Fibroblast of skin of abdomen (primary cell): ENCODE results near the gene FRMD5.

Experiments used
- DNase-seq: peaks from one replicate; pipeline ENCODE4 v3.0.0-alpha.2; 2013

The FRMD5 gene

GRCh38 chr15:43922021-43922420, 273.1 kb downstream of the FRMD5 start:
- no peak for DNase-seq

- peak; percentile 53 for DNase-seq
These were observed 274.3 kb downstream of the FRMD5 start for GRCh38 chr15:43920815-43921214.

GRCh38 chr15:43920254-43920600, 274.8 kb downstream of the FRMD5 start:
- DNase-seq: no peak

GRCh38 chr15:43919540-43920253, 275.4 kb downstream of the FRMD5 start:
- no peak for DNase-seq

- DNase-seq: no peak
These were observed 276.4 kb downstream of the FRMD5 start for GRCh38 chr15:43918717-43919116.

- DNase-seq: no peak
These were observed 278.8 kb downstream of the FRMD5 start for GRCh38 chr15:43916326-43916660.

GRCh38 chr15:43915631-43916325, 279.3 kb downstream of the FRMD5 start:
- DNase-seq: no peak

- DNase-seq: no peak
These were observed 281.1 kb downstream of the FRMD5 start for GRCh38 chr15:43913941-43914340.

- peak; percentile 95 for DNase-seq
These were observed 281.9 kb downstream of the FRMD5 start for GRCh38 chr15:43913026-43913780.

- DNase-seq: no peak
These were observed 282.9 kb downstream of the FRMD5 start for GRCh38 chr15:43912208-43912607.

- DNase-seq: peak; percentile 93
These were observed 283.8 kb downstream of the FRMD5 start for GRCh38 chr15:43911235-43911781.

GRCh38 chr15:43908516-43909050, 286.5 kb downstream of the FRMD5 start:
- DNase-seq: no peak

- DNase-seq: no peak
These were observed 289.3 kb downstream of the FRMD5 start for GRCh38 chr15:43905755-43906154.

GRCh38 chr15:43903864-43904290, 291.2 kb downstream of the FRMD5 start:
- peak; percentile 66 for DNase-seq

GRCh38 chr15:43901495-43901894, 293.6 kb downstream of the FRMD5 start:
- no peak for DNase-seq

- DNase-seq: no peak
These were observed 294.1 kb downstream of the FRMD5 start for GRCh38 chr15:43900996-43901395.

- no peak for DNase-seq
These were observed 295.1 kb downstream of the FRMD5 start for GRCh38 chr15:43899928-43900327.

- no peak for DNase-seq
These were observed 296.2 kb downstream of the FRMD5 start for GRCh38 chr15:43898891-43899290.

GRCh38 chr15:43896543-43896942, 298.5 kb downstream of the FRMD5 start:
- no peak for DNase-seq

- no peak for DNase-seq
These were observed 299.5 kb downstream of the FRMD5 start for GRCh38 chr15:43895586-43895985.

GRCh38 chr15:43893956-43894355, 301.1 kb downstream of the FRMD5 start:
- DNase-seq: no peak

- DNase-seq: no peak
These were observed 306.0 kb downstream of the FRMD5 start for GRCh38 chr15:43889042-43889441.

- no peak for DNase-seq
These were observed 307.2 kb downstream of the FRMD5 start for GRCh38 chr15:43887901-43888300.
